HG03575 (cell line): ENCODE data around the gene CACNA1B.

Experiments
- ATAC-seq: cut with Tn5 transposase; IDR thresholded peaks from one replicate; pipeline ENCODE4 v1.9.1; 2021; ENCODE audit not compliant: unreplicated experiment, insufficient number of reproducible peaks, low FRiP score; ENCODE audit errors: extremely low read depth

Gene CACNA1B

GRCh38 chr9:138053996-138054752 is 176.6 kb downstream of the CACNA1B start:
- ATAC-seq, result no peak

- ATAC-seq, result no peak
Observed at GRCh38 chr9:138057726-138058125, 180.1 kb downstream of the CACNA1B start.

DNA sequence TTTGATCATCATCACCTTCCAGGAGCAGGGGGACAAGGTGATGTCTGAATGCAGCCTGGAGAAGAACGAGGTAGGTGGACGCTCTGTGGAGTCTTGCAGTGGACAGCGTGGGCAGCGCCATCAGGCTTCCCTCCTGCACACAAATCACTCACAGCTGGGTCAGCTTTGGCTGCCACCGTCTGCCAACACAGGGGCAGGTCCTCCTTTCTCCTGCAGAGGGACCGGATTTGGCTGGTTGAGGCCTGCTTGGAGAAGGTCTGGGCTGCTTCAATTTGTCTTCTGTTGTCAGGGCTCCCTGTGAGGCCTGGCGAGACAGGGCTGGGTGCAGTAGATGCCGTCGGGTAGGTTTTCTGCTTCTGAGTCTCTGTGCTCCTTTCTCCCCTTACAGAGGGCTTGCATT is 180.6 kb downstream of the CACNA1B start:
- no peak for ATAC-seq

- no peak for ATAC-seq
Observed at GRCh38 chr9:138059196-138059595, 181.6 kb downstream of the CACNA1B start.

DNA sequence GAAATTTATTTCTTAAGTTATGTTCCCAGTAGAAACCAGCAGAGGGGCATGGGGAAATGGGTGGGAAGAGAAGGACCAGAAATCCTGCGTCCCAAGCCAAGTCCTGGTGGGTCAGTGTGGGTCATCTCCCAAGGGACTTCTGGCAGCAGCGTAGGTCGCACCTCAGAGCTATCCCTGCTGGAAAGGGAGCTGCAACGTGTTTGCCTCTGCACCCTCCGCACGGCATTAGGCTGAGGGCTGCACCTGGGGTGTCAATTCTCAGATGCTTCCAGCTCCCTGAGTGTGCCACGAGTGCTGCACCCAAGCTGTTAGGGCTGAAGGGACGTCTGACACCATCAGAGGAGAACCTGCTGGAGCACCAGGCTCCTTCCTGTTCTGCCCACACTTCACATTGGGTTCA is 182.8 kb downstream of the CACNA1B start:
- ATAC-seq, result no peak

GRCh38 chr9:138060881-138061280 is 183.3 kb downstream of the CACNA1B start:
- no peak for ATAC-seq

DNA sequence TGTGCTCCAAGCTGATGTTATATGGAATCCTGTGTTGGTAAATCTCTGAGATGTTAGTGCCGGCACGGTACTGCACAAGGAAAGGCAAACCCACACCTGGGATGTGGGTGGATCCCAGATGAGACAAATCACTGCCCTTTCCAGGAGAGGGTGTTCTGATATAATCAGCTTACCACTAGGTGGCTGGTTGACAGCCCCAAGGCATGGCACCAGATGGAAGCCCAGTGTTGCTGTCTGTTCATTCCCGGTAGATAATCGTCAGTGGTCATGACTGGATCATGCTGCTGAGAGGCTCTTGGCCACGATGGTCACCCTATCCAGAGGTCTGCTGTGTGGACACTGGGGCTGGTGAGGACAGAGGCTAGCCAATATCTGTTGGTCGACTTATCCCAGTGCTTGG is 184.0 kb downstream of the CACNA1B start:
- no peak for ATAC-seq

DNA sequence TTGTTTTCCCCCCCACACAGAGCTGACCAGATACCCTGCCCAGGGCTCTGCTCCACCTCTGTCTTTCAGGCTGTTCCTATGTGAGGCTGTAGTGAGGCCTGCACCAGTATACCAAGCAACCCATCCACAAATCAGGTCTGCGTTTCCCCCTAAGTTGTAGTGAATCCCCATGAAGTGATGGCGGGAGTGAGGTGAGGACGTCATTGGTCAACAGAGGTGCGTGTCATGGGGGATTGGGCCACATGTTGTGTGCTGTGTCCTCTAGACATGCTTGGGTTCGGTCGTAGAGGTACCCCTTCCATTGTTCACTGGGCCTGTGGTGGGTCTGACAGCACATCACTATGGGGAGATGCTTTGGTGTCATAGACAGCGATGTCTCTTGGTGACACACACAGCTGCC is 184.6 kb downstream of the CACNA1B start:
- ATAC-seq, result no peak

- no peak for ATAC-seq
Observed at GRCh38 chr9:138063033-138063432, 185.5 kb downstream of the CACNA1B start.

GRCh38 chr9:138063785-138064184 is 186.2 kb downstream of the CACNA1B start:
- no peak for ATAC-seq

GRCh38 chr9:138064547-138064946 is 187.0 kb downstream of the CACNA1B start:
- ATAC-seq, result no peak

GRCh38 chr9:138065287-138065686 is 187.7 kb downstream of the CACNA1B start:
- no peak for ATAC-seq

- ATAC-seq, result no peak
Observed at GRCh38 chr9:138066049-138066448, 188.5 kb downstream of the CACNA1B start.

GRCh38 chr9:138067613-138068367 is 190.2 kb downstream of the CACNA1B start:
- no peak for ATAC-seq

DNA sequence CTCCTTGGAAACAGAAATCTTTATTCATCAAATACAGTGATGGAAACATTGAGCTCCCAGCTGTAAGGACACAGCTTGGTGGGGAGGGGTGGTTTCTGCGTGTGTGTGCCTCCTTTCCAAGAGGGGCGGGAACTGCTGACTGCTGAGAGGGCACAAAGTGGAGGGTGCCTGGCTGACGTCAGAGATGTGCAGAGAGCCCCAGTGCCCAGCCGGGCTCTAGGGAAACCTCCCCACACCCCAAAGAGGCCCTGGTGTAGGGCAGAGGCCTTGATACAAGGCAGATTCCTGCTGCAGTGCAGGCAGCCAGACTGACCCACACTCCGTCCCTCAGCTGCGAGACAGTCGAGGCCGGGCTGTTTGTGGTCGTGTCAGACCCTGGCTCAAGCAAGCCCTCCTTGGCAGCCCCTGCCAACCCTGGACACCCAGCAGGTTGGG is 191.0 kb downstream of the CACNA1B start:
- ATAC-seq, result no peak

DNA sequence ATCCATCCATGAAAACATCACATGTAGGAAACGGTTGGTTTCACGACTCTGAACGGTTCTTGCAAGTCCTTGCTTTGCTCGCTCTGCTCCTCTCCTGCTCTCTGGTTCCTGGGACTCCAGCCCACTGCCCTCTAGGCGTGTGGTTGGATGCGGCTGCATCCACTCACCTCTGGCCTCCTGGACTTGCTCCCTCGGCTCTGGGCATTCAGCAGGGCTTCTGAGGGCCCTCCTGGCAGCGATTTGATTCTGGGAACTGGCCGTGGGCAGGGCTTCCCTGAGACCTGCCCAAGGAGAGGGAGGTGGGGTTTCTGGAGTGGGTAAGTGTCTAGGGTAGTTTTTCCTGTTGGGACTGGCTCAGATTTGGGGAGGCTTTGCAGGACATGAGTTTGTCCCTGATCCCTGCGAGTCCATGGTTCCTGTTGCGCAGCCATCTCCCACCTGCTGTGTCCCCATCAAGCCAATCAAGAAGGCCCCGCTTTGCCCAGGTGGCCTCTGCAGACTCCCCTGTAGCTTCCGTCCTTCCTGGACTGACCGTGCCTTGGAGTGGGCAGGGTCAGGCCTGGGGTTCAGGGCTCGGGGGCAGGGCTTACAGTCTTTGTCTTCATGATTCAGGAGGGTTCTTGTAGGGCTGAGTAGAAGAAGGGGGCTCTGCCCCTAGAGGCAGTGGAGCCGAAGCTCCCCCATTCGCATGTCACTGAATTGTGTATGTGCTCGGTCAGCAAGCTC is 192.3 kb downstream of the CACNA1B start:
- ATAC-seq, result no peak

- ATAC-seq, result no peak
Observed at GRCh38 chr9:138070815-138071214, 193.2 kb downstream of the CACNA1B start.

DNA sequence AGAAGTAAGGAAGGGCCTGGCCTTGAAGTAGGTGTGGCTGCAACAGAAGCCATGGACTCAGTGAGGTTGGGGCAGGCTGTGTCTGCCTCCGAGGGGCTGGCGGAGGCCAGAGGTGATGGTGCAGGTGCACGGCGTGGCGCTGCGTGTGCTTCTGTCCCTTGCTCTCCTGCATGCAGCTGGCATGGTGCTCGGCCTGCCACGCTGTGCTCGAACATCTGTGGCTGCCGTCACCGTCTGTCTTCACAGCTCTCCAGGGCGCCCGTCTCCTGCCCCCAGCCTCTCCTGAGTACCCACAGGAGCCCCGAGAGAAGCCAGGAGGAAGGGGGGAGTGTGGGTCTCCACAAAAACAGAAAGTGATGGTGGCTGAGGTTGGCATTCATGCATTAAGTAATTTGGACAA is 193.7 kb downstream of the CACNA1B start:
- ATAC-seq, result no peak

GRCh38 chr9:138071731-138072130 is 194.1 kb downstream of the CACNA1B start:
- ATAC-seq, result no peak
